GM12878 (cell line): ENCODE data around the gene CASP4. TPM values are rescaled to one million over a fixed set of nuclear protein-coding genes. Genes with fewer than 3 reads are reported as not detected.

Experiments
- ATAC-seq: fragments of 200-7000 bp; cut with Tn5 transposase; 3 replicates; pipeline ENCODE4 v1.9.1; 2020; ENCODE audit warnings: mild to moderate bottlenecking, moderate library complexity
- BruUV-seq: library from RNA; stranded (reverse); fragments of 400-500 nt; replicated peaks from 2 replicates; lab custom pipeline; 2021; lab: Mats Ljungman, UMichigan
- CTCF ChIA-PET: fragments of 300-600 bp; sonication (Branson Sonifier 250); formaldehyde crosslinking; extraction: SDS; loops from one replicate; lab custom pipeline; 2021; ENCODE audit warnings: inconsistent platforms; lab: Yijun Ruan, JAX
- POLR2A ChIA-PET: fragments of 350-600 bp; formaldehyde crosslinking; extraction: SDS; loops from one replicate; lab custom pipeline; 2021; ENCODE audit warnings: inconsistent platforms; lab: Charles Lee
- RAD21 ChIA-PET: fragments of 300-600 bp; sonication (Branson Sonifier 250); formaldehyde crosslinking; loops from one replicate; lab custom pipeline; 2023; ENCODE audit warnings: antibody characterized with exemption; ENCODE audit not compliant: unreplicated experiment; lab: Charles Lee
- SMC1A ChIA-PET: fragments of 300-600 bp; sonication (Branson Sonifier 250); formaldehyde crosslinking; loops from one replicate; lab custom pipeline; 2023; ENCODE audit not compliant: unreplicated experiment, uncharacterized antibody; lab: Charles Lee
- DNase-seq: peaks from one replicate; pipeline ENCODE4 v3.0.0-alpha.2; 2011; ENCODE audit warnings: low read depth, low spot score
- FAIRE-seq: peaks from 3 replicates; lab custom pipeline; 2011; peaks lifted over from hg19 to GRCh38; lab: Jason Lieb, UNC
- H2AFZ ChIP-seq: 2 replicates; pipeline ENCODE4 v1.6.0; 2011; ENCODE audit warnings: low read depth, low read length, control low read depth; ENCODE audit not compliant: control insufficient read depth
- H3K27ac ChIP-seq: 2 replicates; pipeline ENCODE4 v1.5.1; 2011; ENCODE audit warnings: control low read depth; ENCODE audit not compliant: control insufficient read depth, insufficient read depth
- H3K27me3 ChIP-seq, 2 experiments: replicated peaks in 1 of 2; 2 replicates each; pipeline versions ENCODE4 v1.6.0 to v1.6.1; 2011; ENCODE audit warnings: low read length in 1 of 2; ENCODE audit not compliant: control insufficient read depth in 2 of 2, insufficient read depth in 2 of 2
- H3K36me3 ChIP-seq, 2 experiments: 2 replicates each; pipeline ENCODE4 v1.5.1; 2011; ENCODE audit warnings: low read length in 1 of 2; ENCODE audit not compliant: control insufficient read depth in 2 of 2, insufficient read depth in 2 of 2
- H3K4me1 ChIP-seq: 2 replicates; pipeline ENCODE4 v1.6.1; 2011; ENCODE audit warnings: mild to moderate bottlenecking, low read length, moderate library complexity, mixed read lengths; ENCODE audit not compliant: control insufficient read depth, insufficient read depth
- H3K4me2 ChIP-seq: 2 replicates; pipeline ENCODE4 v1.6.0; 2011; ENCODE audit warnings: control low read depth; ENCODE audit not compliant: control insufficient read depth, insufficient read depth
- H3K4me3 ChIP-seq: fragments of 200-600 bp; sonication (generic); 2 replicates; pipeline ENCODE4 v1.5.1; 2016
- H3K79me2 ChIP-seq: 2 replicates; pipeline ENCODE4 v1.6.0; 2011; ENCODE audit warnings: low read length; ENCODE audit not compliant: control insufficient read depth, insufficient read depth
- H3K9ac ChIP-seq: 2 replicates; pipeline ENCODE4 v1.8.0; 2011; ENCODE audit warnings: low read length, control low read depth, mixed read lengths; ENCODE audit not compliant: control insufficient read depth, insufficient read depth
- H3K9me3 ChIP-seq: replicated peaks from 3 replicates; pipeline ENCODE4 v1.5.1; 2011; ENCODE audit warnings: mild to moderate bottlenecking, low read length; ENCODE audit not compliant: control insufficient read depth, insufficient read depth
- H4K20me1 ChIP-seq: 2 replicates; pipeline ENCODE4 v1.6.0; 2011; ENCODE audit not compliant: control insufficient read depth, insufficient read depth
- CHD2 ChIP-seq: IDR thresholded peaks from 2 replicates; pipeline ENCODE4 v1.6.1; 2011; ENCODE audit warnings: low read depth, low read length, improper control_type of control experiment, borderline replicate concordance
- IKZF1 ChIP-seq: fragments of 450-650 bp; conservative IDR thresholded peaks from 2 replicates; pipeline ENCODE4 v1.6.1; 2017; ENCODE audit warnings: antibody characterized with exemption, mild to moderate bottlenecking
- JUNB ChIP-seq: IDR thresholded peaks from 2 replicates; pipeline ENCODE4 v1.6.1; 2016; ENCODE audit warnings: antibody characterized with exemption, mild to moderate bottlenecking
- MTA2 ChIP-seq: fragments of 450-650 bp; IDR thresholded peaks from 2 replicates; pipeline ENCODE4 v1.6.1; 2016; ENCODE audit warnings: low read depth, mild to moderate bottlenecking, moderate library complexity
- NFYB ChIP-seq: IDR thresholded peaks from 2 replicates; pipeline ENCODE4 v1.6.1; 2011; ENCODE audit warnings: low read depth, mild to moderate bottlenecking, low read length, improper control_type of control experiment, moderate library complexity; ENCODE audit not compliant: insufficient read depth
- RAD21 ChIP-seq: IDR thresholded peaks from 2 replicates; pipeline ENCODE4 v1.6.1; 2011; ENCODE audit warnings: mild to moderate bottlenecking, low read depth, low read length, moderate library complexity; ENCODE audit not compliant: insufficient read depth
- RB1 ChIP-seq: fragments of 450-650 bp; formaldehyde crosslinking; IDR thresholded peaks from 2 replicates; pipeline ENCODE4 v1.6.1; 2017; ENCODE audit warnings: mild to moderate bottlenecking, borderline replicate concordance
- TCF12 ChIP-seq: IDR thresholded peaks from 2 replicates; pipeline ENCODE4 v1.6.1; 2011; ENCODE audit warnings: low read depth, mild to moderate bottlenecking, low read length
- WGBS: methylation state at CpG from one replicate; pipeline ENCODE4 v1.1.6; 2016; ENCODE audit warnings: low lambda C conversion rate; ENCODE audit not compliant: insufficient replicate concordance, insufficient coverage; ENCODE audit errors: missing lambda C conversion rate; 5-methylcytosine and 5-hydroxymethylcytosine counted together
- in situ Hi-C: fragments of 300-500 bp; cut with MboI; formaldehyde crosslinking; loops from 9 replicates; pipeline ENCODE4 v1.14.3; 2018; ENCODE audit warnings: mixed read lengths
- intact Hi-C: fragments of 100-400 bp; cut with micrococcal nuclease; formaldehyde crosslinking; loops from one replicate; pipeline ENCODE4 v1.14.2; 2022; ENCODE audit not compliant: unreplicated experiment
- polyA plus RNA-seq, 11 experiments: library from polyadenylated mRNA; depleted of rRNA in 4 of 11; unstranded in 6 of 11; stranded (reverse) in 5 of 11; fragments of >200 nt; fragmentation: Nextera tagmentation in 4 of 11; fragmentation: Illumina TruSeq in 1 of 11; extraction: Ambion mirVana in 4 of 11; extraction: Trizol in 1 of 11; gene quantifications; 1 replicate in 1 of 11; 2 replicates in 10 of 11; pipeline versions ENCODE4 v1.2.1 to v1.2.3, GENCODE V29; 2011 to 2016; ENCODE audit warnings: inconsistent platforms in 2 of 11, missing spikeins in 2 of 11, low read depth in 1 of 11
- total RNA-seq, 4 experiments: library from RNA; depleted of rRNA in 3 of 4; stranded (reverse); fragments of >200 nt in 3 of 4; fragmentation: Illumina TruSeq in 1 of 4; extraction: Trizol in 1 of 4; gene quantifications; 2 replicates each; pipeline versions ENCODE4 v1.2.1 to v1.2.3, GENCODE V29; 2013 to 2021
- TF ChIP-seq, protein P1 (sequence below): IDR thresholded peaks from 2 replicates; pipeline ENCODE4 v1.6.1; 2011; ENCODE audit warnings: low read depth, mild to moderate bottlenecking, low read length, moderate library complexity, borderline replicate concordance; ENCODE audit errors: extremely low read depth

Gene CASP4
- total and polyA plus RNA-seq, 10 of the 15 experiments (the other 5 are each of a cell fraction or from before 2014, with no cell fraction given), result 25.3 to 113 (median 50.0) TPM

- no TSS peak for BruUV-seq
- WGBS, result 86% methylated on average over 3 of the region's 3 CpGs
- POLR2A ChIA-PET, result no interaction called here
- CTCF ChIA-PET, result interaction anchor here (1.3 kb wide), 1 partner anchor 72 kb away, joined by 3 read pairs; no protein-coding TSS in a partner anchor
- ATAC-seq, result no peak
- DNase-seq, result no peak
- peaks cover 0 to 4% of the 10 kb centered on the region in 2 experiments; a peak in 2 of 4 replicates for H3K36me3 ChIP-seq
- SMC1A ChIA-PET, result interaction anchor here (1.4 kb wide), 1 partner anchor 12 kb away, joined by 3 read pairs; no protein-coding TSS in a partner anchor
- RAD21 ChIA-PET, result interaction anchor here (1.3 to 1.9 kb wide), 2 partner anchors 10 to 11 kb away, joined by 5 read pairs; no protein-coding TSS in a partner anchor
- H3K4me1 ChIP-seq, result no peaks in the 10 kb centered on the region
- H3K4me2 ChIP-seq, result no peak overlapping the region
- no peak overlapping the region for H3K27ac ChIP-seq
- no peaks in the 10 kb centered on the region for H3K27me3 ChIP-seq
- no peak for TF ChIP-seq CHD2
- no peak for TF ChIP-seq TCF12
- TF ChIP-seq, protein P1, sequence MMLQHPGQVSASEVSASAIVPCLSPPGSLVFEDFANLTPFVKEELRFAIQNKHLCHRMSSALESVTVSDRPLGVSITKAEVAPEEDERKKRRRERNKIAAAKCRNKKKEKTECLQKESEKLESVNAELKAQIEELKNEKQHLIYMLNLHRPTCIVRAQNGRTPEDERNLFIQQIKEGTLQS, result no peak
- TF ChIP-seq MTA2, result no peak
- TF ChIP-seq NFYB, result no peak
- no peak for TF ChIP-seq RAD21
- no peak for TF ChIP-seq IKZF1
- no peak for TF ChIP-seq RB1
- no peak for TF ChIP-seq JUNB
- intact Hi-C loops, result no loop called here
- no peak overlapping the region for H3K9ac ChIP-seq
- H3K9me3 ChIP-seq, result no peaks in the 10 kb centered on the region
- H2AFZ ChIP-seq, result no peak overlapping the region
- no peaks in the 10 kb centered on the region for H3K79me2 ChIP-seq
- in situ Hi-C loops, result no loop called here
- H3K4me3 ChIP-seq, result no peak overlapping the region
- H4K20me1 ChIP-seq, result no peaks in the 10 kb centered on the region
- no peak for FAIRE-seq
Observed at GRCh38 chr11:104957280-104957679, 11.1 kb downstream of the CASP4 start.
